HG03521 (cell line): ENCODE results near the gene PCCB.
"Not testable (repeated sequence)": the region's sequence is repeated elsewhere in the genome, so short reads cannot be mapped to it uniquely, and the experiment has no call there.

Experiments used
- ATAC-seq: cut with Tn5 transposase; IDR thresholded peaks from one replicate; pipeline ENCODE4 v1.9.1; 2021; ENCODE audit warnings: mild to moderate bottlenecking, moderate library complexity; ENCODE audit not compliant: unreplicated experiment

Gene PCCB

DNA sequence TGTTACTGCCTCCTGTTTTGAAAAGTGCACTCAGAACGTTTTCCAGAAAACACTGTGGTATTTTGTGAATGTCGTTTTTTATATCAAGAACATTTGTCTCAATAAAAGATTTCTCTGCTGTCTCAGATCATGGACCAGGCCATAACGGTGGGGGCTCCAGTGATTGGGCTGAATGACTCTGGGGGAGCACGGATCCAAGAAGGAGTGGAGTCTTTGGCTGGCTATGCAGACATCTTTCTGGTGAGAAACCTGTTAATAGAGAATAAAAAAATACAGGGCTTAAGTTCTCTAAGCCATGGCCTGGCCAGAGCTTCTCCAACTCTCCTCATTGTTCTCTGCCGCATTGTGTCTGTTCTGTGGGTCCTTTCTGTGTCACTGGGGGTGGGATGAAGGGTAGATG, 11.7 kb downstream of the PCCB start:
- no peak for ATAC-seq

DNA sequence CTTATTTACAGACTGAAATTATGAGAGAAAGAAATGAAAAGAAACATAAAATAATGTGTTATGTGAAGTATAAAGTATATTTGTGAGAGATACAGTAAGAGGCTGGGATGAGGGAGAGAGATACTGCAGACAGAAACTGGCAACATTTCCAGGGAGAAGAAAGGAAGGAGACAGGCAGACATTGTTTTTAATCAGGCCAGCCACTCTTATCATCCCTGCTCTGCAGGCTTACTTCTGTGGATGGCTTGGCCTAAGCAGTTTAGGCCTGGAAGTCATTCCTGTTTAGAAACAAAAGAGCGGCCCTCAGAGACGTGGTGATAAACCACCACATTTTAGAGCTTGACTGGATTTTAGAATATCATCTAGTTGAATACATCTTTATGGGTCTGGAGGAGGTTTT, 12.4 kb downstream of the PCCB start:
- no peak for ATAC-seq

DNA sequence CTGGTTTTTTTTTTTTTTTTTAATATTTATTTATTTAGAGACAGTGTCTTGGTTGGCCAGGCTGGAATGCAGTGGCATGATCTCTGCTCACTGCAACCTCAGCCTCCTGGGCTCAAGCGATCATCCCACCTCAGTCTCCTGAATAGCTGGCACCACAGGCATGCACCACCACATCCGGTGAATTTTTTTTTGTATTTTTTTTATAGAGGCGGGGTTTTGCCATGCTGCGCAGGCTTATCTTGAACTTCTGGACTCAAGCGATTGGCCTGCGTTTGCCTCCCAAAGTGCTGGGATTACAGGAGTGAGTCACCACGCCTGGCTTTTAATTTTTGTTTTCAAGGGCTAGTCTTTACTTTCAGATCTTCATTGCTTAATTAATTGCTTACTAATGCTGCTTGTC, 13.1 kb downstream of the PCCB start:
- no peak for ATAC-seq

DNA sequence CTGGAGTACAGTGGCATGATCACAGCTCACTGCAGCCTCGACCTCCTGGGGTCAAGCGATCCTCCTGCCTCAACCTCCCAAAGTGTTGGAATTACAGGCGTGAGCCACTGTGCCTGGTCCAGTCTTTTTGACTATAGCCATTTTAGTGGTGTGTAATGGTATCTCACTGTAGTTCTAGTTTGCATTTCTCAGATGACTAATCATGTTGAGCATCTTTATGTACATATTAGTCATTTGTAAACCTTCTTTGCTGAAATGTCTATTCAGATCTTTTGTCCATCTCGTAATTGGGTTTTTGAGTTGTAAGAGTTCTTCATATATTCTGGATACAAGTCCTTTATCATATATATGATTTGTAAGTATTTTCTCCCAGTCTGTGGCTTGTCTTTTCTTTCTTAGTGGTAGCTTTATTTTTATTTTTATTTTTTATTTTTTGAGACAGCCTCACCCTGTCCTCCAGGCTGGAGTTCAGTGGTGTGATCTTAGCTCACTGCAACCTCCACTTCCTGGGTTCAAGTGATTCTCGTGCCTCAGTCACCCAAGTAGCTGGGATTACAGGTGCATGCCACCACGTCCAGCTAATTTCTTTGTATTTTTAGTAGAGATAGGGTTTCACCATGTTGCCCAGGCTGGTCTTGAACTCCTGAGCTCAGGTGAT, 16.5 kb downstream of the PCCB start:
- not testable (repeated sequence) for ATAC-seq

DNA sequence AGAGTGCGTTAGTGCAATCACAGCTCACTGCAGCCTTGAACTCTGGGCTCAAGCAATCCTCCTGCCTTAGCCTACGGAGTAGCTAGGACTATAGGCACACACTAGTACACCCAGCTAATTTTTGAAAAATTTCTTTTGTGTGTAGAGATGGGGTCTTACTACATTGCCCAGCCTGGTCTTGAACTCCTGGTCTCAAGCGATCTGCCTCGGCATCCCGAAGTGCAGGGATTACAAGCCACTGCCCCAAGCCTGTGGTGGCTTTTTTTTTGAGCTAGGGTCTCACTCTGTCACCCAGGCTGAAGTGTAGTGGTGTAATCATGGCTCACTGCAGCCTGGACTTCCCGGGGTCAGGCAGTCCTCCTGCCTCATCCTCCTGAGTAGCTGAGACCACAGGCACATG, 17.1 kb downstream of the PCCB start:
- ATAC-seq = no peak

DNA sequence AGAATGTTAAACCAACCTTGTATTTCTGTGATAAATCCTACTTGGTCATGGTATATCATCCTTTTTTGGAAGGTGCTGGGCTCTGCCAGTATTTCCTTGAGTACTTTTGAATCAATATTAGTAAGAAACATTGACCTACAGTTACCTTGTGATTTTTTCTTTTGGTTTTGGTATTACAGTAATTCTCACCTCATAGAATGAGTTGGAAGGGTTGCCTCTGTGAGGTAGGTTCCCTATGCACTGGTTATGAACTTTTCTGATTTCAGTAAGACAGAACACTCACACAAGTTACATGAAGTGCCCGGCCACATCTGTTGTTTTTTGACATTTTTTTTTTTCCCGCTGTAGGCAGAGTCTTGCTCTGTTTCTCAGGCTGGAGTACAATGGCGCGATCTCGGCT, 20.0 kb downstream of the PCCB start:
- ATAC-seq = peak; percentile 81

DNA sequence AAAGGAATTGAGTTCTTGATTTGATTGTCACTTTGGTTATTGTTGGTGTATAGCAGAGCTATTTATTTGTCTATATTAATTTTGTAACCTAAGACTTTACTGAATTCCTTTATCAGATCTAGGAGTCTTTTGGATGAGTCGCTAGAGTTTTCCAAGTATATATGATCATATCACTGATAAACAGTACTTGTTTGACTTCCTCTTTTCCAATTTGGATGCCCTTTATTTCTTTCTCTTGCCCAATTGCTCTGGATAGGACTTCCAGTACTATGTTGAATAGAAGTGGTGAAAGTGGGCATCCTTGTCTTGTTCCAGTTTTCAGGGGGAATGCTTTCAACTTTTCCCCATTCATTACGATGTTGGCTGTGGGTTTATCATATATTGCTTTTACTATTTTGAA, 21.5 kb downstream of the PCCB start:
- ATAC-seq = not testable (repeated sequence)

DNA sequence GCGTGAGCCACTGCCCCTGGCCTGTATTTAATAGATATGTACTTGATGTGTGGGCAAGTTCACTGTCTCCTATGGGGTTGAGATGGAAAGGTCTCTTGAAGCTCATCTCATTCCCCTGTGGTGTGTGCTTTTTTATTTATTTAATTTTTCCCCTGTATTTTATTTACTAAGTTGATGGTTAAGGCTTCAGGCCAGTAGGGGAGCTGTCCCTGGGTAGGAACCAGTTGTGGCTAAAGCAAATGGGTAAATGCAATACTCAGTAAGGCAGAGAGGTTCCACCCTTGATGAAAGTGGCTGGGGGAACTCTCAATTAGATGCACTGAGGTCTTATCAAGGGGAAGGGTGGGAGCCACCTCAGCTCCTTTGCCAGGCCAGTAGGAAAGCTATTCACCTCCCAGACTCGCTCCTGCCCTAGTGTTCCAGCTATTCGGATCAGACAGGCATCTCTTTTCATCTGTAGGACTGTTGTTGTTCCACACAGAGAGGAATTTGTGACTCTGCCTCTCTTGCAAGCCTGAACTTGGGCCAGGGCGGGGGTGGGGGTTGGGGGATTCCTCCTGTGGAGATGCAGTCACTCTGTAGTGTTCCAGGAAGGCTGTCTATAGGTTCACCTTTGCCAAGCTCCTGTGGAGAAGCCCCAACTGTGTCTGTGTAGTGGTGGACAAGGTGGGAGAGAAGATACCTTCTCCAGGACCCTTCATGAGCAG, 26.1 kb downstream of the PCCB start:
- no peak for ATAC-seq

DNA sequence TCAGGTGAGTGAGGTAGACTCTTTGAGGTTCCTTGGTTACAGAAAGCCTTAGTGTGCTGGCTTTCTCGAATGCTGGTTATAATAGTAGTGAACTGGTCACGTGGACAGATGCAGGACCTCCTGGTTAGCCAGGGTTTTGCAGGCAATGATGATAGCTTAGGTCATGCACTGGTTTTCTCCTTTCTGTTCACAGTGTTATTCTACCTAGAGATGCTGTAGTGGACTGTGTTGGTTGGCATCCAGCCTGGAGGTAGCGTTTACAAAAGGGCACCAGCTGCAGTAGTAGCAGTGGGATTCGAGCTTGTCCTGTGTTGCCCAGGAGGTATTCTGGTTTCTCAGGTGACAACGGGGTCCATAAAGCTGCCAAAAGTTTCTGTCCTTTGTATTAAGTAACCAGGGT, 27.0 kb downstream of the PCCB start:
- ATAC-seq = no peak

DNA sequence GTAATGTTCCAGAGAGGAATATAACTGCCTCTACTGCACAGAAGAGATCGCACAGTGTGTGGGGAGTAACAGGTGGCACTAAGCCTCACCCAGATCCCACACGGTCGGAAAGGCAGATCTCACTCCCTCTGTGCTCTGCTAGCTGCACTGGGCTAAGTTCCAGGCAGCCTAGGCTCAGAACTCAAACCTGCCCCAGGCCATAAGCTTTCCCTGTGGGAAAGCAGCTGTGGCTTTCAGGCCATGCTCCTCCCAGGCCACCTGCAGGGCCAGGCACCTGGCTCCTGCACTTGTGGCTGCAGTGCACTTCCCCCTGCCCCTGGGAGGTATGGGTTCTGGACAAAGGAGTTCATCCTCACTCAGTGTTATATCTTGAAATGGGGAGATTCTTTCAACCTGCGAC, 27.5 kb downstream of the PCCB start:
- ATAC-seq = no peak

DNA sequence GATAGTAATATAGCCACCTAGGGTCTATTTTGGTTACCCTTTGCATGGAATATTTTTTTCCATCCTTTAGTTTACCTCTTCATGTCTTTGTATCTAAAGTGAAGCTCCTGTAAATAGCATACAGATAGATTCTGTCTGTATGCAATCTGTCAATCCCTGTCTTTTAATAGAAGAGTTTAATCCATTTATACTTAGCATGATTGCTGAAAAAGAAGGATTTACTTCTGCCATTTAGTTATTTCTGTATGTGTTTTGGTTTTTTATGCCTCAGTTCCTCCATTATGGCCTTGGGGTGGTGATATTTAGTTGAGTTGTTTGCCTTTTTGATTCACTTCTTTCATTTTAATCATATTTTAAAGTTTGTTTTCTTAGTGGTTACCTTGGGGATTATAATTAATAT, 29.0 kb downstream of the PCCB start:
- no peak for ATAC-seq

DNA sequence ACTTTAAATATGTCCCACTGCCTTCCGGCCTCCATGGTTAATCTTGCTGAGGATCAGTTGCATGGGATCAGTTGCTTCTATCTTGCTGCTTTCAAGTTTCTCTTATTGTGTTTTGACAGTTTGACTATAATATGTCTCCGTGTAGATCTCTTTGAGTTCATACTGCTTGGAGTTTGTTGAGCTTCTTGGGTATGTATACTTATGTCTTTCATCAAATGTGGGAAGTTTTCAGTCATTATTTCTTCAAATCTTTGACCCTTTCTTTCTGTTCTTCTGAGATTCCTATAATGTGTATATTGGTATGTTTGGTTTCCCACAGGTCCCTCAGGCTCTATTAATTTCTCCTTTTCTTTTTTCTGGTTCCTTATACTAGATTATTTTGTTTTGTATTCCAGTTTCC, 30.8 kb downstream of the PCCB start:
- ATAC-seq = no peak

DNA sequence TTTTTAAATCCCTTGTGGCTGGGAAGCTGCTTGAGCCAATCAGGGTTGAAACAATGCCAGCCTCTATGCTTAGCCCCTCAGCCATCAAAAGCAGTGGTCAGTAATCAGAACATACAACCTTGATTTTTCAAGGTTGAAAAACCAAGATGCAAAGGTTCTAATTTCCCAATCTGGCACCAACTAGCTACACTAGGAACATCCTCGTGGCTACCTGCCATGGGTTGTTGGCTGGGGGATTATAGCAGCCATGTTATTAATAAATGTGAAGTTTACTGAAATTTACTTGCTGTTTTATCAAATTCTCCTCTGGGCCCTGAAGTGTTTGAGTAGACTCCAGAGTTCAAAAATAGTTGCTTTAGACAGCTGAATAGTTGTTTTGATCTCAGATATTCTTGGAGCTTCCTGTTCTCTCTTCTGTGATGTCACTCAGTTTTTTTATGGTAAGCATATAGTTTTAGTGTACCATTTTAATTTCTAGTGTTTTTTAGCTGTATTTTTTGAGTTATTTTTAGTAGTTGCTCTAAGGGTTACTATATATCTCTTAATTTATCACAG, 31.9 kb downstream of the PCCB start:
- ATAC-seq = no peak

DNA sequence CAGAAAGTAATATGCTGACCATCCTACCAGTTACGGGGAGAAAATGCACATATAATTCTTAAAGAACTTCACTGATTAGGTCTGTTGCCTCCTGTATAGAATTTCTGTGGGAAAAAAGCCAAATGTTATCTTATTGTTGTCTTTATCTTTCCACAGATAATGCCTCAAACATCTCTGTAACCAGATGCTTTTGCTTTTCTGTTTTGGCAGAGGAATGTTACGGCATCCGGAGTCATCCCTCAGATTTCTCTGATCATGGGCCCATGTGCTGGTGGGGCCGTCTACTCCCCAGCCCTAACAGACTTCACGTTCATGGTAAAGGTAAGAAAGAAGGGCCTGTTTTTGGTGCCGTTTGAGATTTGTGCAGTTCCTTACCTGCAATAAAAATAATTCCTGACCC, 33.5 kb downstream of the PCCB start:
- ATAC-seq = no peak

DNA sequence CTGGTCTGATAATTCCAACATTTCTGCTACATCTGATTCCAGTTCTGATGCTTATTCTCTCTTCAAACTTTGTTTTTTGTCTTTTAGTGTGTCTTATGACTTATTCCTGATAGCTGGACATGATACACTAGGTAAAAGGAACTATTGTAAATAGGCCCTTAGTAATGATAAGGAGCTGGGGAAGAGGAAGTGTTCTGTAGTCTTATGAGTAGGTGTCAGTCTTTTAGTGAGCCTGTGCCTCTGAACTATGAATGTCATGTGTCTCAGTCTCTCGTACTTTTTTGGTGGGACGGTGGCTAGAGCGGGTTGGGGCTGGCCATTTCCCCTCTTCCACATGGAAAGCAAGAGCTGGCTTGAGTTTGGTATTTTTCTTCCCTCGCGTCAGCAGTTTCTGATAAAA, 41.2 kb downstream of the PCCB start:
- no peak for ATAC-seq

DNA sequence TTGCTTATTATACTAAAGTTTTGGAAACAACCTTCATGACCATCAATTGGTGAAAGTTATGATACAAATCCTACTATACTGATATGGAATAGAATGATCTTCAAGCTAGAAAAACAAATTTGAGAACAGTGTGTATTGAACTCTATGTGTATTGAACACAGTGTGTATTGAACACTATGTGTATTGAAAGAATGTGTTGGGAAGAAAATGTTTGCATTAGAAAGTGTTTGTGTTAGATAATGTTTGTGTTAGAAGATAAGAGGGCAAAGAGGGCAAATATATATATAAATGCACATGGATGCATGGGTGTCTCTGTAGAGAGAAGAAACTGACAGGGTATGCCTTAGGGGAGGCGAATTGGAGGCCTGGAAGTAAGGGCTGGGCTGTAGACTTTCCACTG, 42.4 kb downstream of the PCCB start:
- ATAC-seq = no peak

DNA sequence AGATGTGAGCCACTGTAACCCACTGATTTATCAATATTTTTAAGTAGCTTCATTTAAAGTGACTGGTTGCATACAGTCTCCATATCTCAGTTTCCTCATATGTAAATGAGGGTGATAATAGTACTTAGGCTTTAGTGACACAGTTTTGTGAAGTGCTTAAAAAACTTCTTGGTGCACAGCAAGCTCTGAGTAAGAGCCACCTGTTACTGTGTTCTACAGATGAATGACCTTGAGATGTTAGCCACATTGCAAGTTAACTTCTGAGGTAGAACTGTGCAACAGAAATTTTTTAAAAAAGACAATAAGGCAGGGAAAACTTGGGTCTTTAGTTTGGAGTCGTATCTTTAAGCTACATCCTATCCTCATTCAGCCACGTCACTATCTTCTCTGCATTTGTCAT, 43.1 kb downstream of the PCCB start:
- ATAC-seq = no peak

DNA sequence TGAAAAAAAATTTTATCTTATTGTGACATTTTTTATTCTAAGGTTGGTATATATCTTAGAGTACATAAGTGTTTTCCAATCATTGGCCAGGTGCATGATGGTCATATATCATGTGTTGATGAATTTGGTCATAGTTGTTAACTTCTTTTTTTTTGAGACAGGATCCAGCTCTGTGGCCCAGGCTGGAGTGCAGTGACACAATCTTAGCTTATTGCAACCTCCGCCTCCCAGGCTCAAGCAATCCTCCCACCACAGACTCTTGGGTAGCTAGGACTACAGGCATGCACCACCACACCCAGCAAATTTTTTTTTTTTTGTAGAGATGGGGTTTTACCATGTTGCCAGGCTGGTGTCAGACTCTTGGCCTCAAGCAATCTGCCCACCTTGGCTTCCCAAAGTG, 44.0 kb downstream of the PCCB start:
- no peak for ATAC-seq

DNA sequence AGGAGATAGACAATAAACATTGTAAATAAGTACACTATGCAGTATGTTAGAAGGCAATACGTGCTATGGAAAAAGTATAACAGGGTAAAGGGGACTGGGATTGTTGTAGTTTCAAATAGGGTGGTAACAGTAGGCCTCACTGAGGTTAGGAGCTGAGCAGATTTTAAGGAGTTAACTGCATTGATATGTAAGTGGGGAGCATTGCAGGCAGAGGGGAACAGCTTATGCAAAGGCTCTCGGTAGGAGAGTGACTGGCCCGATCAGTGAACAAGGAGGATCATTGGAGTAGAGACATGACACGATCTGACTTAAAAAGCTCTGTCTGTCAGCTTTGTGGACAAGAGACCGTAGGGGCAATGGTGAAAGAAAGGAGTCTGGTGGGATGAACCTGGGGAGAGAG, 46.8 kb downstream of the PCCB start:
- no peak for ATAC-seq

DNA sequence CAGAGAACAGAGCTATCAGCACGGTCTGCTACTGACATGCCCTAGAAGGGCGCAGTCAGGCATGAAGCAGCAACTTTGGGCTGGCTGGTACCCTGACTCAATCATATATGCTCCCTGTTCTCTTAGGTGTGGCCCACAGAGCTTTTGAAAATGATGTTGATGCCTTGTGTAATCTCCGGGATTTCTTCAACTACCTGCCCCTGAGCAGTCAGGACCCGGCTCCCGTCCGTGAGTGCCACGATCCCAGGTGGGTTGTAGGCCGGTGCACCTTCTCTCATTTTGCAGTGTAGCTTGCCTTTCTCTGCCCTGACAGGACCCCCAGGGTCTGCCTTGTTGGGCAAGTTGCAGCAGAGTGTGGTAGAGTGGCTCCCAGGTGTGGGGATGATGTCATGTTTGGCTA, 47.7 kb downstream of the PCCB start:
- no peak for ATAC-seq

DNA sequence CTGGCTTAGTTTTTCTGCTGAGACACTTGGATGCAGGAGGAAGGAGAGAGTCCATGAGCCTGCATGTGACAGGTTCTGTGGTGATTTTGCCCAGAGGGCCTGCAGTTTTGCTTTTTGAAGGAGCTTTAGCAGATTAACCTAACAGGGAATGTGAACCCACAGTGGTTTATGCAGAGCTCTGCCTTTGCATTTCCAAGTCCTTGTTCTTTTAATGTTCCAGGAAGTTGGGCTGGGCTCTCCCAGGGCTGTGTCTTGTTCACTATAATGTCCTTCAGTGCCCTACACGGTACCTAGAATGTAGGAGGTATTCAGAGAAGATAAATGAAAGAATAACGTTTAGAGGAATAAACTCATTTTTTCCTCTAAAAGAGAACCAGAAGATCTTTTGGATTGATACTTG, 50.3 kb downstream of the PCCB start:
- ATAC-seq = no peak

DNA sequence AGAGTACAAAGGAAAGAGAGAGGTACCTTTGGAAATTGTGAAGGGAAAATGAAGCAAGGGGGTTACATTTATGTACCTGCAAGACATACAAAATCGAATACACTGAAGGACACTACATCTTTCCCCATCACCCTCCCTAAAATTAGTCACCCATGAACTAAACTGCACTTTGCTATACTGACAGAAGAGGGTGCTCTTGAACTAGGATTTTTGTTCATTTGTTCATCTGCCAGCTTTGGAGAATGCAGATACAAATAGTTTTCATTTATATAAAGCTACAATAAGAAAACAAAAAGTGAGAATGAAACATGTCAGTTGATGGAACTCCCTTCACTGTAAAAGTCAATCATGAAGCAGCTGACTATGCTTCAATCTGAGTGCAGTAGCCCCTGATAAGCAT, 55.7 kb downstream of the PCCB start:
- no peak for ATAC-seq

DNA sequence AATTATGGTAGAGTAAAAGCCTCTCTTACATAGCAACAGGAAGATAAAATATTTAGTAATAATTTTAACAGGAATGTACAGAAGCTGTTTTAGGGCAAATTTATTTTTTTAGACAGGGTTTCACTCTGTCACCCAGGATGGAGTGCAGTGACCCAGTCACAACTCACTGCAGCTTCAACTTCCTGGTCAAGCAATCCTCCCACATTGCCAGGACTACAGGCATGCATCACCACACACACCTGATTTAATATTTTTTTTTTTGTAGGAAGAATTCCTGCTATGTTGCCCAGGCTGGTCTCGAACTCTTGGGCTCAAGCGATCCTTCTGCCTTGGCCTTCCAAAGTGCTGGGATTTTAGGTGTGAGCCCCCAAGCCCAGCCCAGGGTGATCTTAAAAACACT, 61.1 kb downstream of the PCCB start:
- no peak for ATAC-seq
